ENCODE data around the gene DIO2. TPM values are rescaled to one million over a fixed set of nuclear protein-coding genes. Genes with fewer than 3 reads are reported as not detected.
A peak's percentile ranks its signal among the peaks of the same experiment; 100 is the strongest.

DIO2 gene
- total and polyA plus RNA-seq, 7 donors: 0.76 to 38.8 (median 4.4) TPM

DNA sequence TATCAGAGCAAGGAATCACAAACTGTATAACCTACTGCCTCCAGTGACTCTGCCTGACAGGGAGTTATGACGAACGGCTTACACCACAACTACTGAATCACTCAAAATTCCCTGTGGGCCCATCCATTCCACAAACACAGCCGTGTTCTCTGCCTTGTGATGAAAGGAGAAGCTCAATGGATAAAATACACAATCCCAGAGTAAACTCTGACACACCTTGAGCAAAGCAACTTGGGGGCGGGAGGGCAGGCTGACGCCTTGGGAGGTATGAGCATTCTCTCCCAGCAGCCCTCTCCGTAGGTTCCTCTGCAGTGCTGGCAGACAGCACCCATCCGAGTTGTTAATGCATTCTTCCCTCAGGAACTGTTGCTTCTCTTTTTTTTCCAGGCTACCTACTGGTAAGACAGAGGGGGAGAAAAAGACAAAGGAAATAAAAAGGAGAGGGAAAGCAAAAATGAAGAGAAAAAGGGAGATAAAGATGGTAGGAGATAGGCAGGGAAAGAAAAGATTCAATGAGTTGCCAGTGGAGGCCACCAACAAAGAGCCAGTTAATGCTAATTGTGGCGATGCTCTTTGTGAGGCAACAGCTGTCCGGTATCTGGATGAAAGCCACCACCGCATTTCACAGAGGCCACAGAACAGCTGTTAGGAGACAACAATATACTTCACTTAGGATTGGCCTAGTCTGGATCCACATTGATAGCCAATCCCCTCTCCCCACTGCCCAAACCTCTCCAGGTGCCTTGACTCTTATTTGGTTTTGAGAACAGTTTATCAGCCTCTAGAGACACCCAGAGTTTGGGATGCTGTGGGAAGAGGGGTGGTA is 4.7 kb upstream of the DIO2 start:
- Histone ChIP-seq H3K27me3 (ENCODE audit: insufficient read depth in 3 of 3, low read length in 2 of 3) (no peaks in the 10 kb centered on the region), H3K4me1 (no peaks in the 10 kb centered on the region), H3K4me3 (no peak overlapping the region), H3K36me3 (ENCODE audit: insufficient read depth in 1 of 2, low read depth in 1 of 2) (no peaks in the 10 kb centered on the region), H3K9me3 (no peaks in the 10 kb centered on the region), H3K27ac (peak overlapping the region; percentile 43)
- intact Hi-C loops (cut with DNase I): no loop called here
- TF ChIP-seq, protein P1, sequence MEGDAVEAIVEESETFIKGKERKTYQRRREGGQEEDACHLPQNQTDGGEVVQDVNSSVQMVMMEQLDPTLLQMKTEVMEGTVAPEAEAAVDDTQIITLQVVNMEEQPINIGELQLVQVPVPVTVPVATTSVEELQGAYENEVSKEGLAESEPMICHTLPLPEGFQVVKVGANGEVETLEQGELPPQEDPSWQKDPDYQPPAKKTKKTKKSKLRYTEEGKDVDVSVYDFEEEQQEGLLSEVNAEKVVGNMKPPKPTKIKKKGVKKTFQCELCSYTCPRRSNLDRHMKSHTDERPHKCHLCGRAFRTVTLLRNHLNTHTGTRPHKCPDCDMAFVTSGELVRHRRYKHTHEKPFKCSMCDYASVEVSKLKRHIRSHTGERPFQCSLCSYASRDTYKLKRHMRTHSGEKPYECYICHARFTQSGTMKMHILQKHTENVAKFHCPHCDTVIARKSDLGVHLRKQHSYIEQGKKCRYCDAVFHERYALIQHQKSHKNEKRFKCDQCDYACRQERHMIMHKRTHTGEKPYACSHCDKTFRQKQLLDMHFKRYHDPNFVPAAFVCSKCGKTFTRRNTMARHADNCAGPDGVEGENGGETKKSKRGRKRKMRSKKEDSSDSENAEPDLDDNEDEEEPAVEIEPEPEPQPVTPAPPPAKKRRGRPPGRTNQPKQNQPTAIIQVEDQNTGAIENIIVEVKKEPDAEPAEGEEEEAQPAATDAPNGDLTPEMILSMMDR (IDR thresholded peaks at IDR 0.05): no peak
- peak; percentile 46 to 75 (median 67) for ATAC-seq
- 26 to 42% (median 29%) methylated on average over 10 of the region's 10 CpGs for WGBS, 3 donors
- peak; percentile 34 to 54 for DNase-seq

DNA sequence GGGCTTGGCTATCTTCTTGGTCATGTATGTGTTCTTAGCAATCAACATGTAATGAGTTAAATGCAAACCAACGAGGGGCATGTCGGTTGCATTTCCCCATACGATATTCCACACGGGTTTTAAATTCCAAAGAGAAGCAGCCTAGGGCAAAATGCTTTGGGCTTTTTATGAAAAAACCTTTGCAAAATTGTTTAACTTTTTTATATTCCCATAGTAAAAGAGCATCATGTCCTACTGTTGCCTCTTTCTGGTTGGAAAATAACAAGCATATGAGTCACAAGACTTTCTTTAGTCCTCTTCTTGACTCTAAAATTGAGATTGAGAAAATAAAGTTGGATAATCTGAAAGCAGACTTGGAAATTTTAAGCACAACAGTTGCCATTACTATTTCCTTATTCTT is 3.8 kb upstream of the DIO2 start:
- TF ChIP-seq, protein P1 (IDR thresholded peaks at IDR 0.05): no peak
- Histone ChIP-seq H3K27ac (no peak overlapping the region), H3K9me3 (no peaks in the 10 kb centered on the region), H3K36me3 (ENCODE audit: insufficient read depth in 1 of 2, low read depth in 1 of 2) (no peaks in the 10 kb centered on the region), H3K4me1 (no peaks in the 10 kb centered on the region), H3K4me3 (no peak overlapping the region), H3K27me3 (ENCODE audit: insufficient read depth in 3 of 3, low read length in 2 of 3) (no peaks in the 10 kb centered on the region)
- intact Hi-C loops (cut with DNase I): no loop called here
- ATAC-seq (no peak), DNase-seq (no peak)
- WGBS, 3 donors: 65 to 86% (median 83%) methylated on average over 4 of the region's 4 CpGs

DNA sequence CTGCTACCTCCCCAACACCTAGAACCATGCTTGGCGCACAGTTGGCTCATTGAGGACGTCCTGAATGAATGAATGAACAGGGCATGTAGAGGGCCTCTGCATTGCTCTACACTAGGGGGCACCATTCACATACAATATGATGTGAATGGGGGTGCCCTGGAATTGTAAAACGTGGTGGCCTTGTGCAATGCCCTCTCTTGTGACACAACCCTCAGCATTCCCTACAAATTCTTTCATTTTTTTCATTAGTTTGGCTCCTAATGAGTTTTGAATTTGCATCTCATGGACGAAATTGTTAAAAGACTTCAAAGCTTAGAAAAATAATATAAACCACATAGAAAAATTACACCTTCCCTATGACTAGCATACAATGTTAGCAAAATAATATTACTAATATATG is 2.3 kb upstream of the DIO2 start:
- ATAC-seq: peak in 3 of 4 donors; percentile 43 to 67 (median 45)

DNA sequence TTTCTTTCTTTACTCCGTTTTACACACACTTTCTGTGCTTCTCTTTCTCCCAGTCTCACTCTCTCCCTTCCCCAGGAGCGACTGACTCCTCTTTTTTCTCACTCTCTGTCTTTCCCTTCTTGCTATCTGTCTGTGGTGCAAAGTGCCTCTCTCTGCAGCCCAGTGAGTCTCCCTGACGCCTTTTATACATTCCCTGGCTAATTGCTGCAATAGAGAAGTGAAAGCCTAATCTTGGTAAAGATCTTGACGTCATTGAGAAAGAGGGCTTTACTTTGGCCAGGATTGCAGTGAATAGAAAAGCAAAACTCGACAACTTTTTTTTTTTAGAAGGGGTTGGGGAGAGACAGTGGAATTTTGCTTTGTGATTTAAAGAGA is 706 bp upstream of the DIO2 start:
- Histone ChIP-seq H3K27me3 (ENCODE audit: insufficient read depth in 3 of 3, low read length in 2 of 3) (no peaks in the 10 kb centered on the region), H3K36me3 (ENCODE audit: insufficient read depth in 1 of 2, low read depth in 1 of 2) (no peaks in the 10 kb centered on the region), H3K4me1 (no peaks in the 10 kb centered on the region), H3K4me3 (peak overlapping the region; percentile 33), H3K27ac (no peak overlapping the region), H3K9me3 (no peaks in the 10 kb centered on the region)
- TF ChIP-seq, protein P1 (IDR thresholded peaks at IDR 0.05): no peak
- 4 to 13% (median 5%) methylated on average over 5 of the region's 5 CpGs for WGBS, 3 donors
- ATAC-seq: no peak
- intact Hi-C loops (cut with DNase I): no loop called here
- no peak for DNase-seq

More for the DNA sequence above, 2.3 kb upstream of the DIO2 start:
- Histone ChIP-seq H3K4me1 (no peaks in the 10 kb centered on the region), H3K27me3 (ENCODE audit: insufficient read depth in 3 of 3, low read length in 2 of 3) (no peaks in the 10 kb centered on the region), H3K36me3 (ENCODE audit: insufficient read depth in 1 of 2, low read depth in 1 of 2) (no peaks in the 10 kb centered on the region), H3K4me3 (no peak overlapping the region), H3K9me3 (no peaks in the 10 kb centered on the region), H3K27ac (no peak overlapping the region)
- TF ChIP-seq, protein P1 (IDR thresholded peaks at IDR 0.05): no peak
- DNase-seq: peak in 1 of 2 donors; percentile 23
- WGBS, 3 donors: 51 to 68% (median 55%) methylated on average over 4 of the region's 4 CpGs
- intact Hi-C loops (cut with DNase I): no loop called here
